HL-60 (cell line): Measurements from ENCODE around the gene FGGY.

Experiments used
- DNase-seq, 2 experiments: peaks; one replicate each; pipeline ENCODE4 v3.0.0-alpha.2; 2010 to 2020; ENCODE audit warnings: low read depth in 1 of 2, low spot score in 1 of 2
- H3K27ac ChIP-seq: fragments of 250-450 bp; sonication (Bioruptor Pico); replicated peaks from 2 replicates; pipeline ENCODE4 v1.5.1; 2020; ENCODE audit warnings: mild to moderate bottlenecking, moderate library complexity
- H3K27me3 ChIP-seq: fragments of 250-450 bp; sonication (Bioruptor Pico); 2 replicates; pipeline ENCODE4 v1.5.1; 2021; ENCODE audit warnings: mild to moderate bottlenecking, moderate library complexity; ENCODE audit not compliant: insufficient read depth, poor library complexity, severe bottlenecking
- H3K4me3 ChIP-seq: replicated peaks from 2 replicates; pipeline ENCODE4 v1.5.1; 2011; ENCODE audit warnings: mild to moderate bottlenecking, control low read depth, low read length; ENCODE audit not compliant: insufficient read depth
- CTCF ChIP-seq: IDR thresholded peaks from one replicate; pipeline ENCODE4 v1.5.1; 2011; ENCODE audit warnings: low read length, control low read depth, inconsistent platforms; ENCODE audit not compliant: insufficient read depth
- GABPA ChIP-seq: IDR thresholded peaks from 2 replicates; pipeline ENCODE4 v1.6.1; 2012; ENCODE audit warnings: low read depth
- POLR2AphosphoS5 ChIP-seq: IDR thresholded peaks from 2 replicates; pipeline ENCODE4 v1.6.1; 2012; ENCODE audit warnings: low read depth
- SPI1 ChIP-seq: IDR thresholded peaks from 2 replicates; pipeline ENCODE4 v1.6.1; 2012; ENCODE audit warnings: low read depth, mild to moderate bottlenecking, borderline replicate concordance
- TF ChIP-seq, protein P1 (sequence below): IDR thresholded peaks from 2 replicates; pipeline ENCODE4 v1.6.1; 2012; ENCODE audit warnings: low read depth; ENCODE audit not compliant: insufficient replicate concordance

The FGGY gene

GRCh38 chr1:59434336-59434735 lies 137.4 kb downstream of the FGGY start:
- no peak for TF ChIP-seq SPI1
- no peak for TF ChIP-seq POLR2AphosphoS5
- TF ChIP-seq CTCF = no peak
- no peak for TF ChIP-seq GABPA
- TF ChIP-seq, protein P1, sequence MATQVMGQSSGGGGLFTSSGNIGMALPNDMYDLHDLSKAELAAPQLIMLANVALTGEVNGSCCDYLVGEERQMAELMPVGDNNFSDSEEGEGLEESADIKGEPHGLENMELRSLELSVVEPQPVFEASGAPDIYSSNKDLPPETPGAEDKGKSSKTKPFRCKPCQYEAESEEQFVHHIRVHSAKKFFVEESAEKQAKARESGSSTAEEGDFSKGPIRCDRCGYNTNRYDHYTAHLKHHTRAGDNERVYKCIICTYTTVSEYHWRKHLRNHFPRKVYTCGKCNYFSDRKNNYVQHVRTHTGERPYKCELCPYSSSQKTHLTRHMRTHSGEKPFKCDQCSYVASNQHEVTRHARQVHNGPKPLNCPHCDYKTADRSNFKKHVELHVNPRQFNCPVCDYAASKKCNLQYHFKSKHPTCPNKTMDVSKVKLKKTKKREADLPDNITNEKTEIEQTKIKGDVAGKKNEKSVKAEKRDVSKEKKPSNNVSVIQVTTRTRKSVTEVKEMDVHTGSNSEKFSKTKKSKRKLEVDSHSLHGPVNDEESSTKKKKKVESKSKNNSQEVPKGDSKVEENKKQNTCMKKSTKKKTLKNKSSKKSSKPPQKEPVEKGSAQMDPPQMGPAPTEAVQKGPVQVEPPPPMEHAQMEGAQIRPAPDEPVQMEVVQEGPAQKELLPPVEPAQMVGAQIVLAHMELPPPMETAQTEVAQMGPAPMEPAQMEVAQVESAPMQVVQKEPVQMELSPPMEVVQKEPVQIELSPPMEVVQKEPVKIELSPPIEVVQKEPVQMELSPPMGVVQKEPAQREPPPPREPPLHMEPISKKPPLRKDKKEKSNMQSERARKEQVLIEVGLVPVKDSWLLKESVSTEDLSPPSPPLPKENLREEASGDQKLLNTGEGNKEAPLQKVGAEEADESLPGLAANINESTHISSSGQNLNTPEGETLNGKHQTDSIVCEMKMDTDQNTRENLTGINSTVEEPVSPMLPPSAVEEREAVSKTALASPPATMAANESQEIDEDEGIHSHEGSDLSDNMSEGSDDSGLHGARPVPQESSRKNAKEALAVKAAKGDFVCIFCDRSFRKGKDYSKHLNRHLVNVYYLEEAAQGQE = no peak
- Histone ChIP-seq H3K4me3 (no peak overlapping the region), H3K27ac (no peak overlapping the region), H3K27me3 (no peaks in the 10 kb centered on the region)
- DNase-seq = peak in 1 of 2 experiments; percentile 7

DNA sequence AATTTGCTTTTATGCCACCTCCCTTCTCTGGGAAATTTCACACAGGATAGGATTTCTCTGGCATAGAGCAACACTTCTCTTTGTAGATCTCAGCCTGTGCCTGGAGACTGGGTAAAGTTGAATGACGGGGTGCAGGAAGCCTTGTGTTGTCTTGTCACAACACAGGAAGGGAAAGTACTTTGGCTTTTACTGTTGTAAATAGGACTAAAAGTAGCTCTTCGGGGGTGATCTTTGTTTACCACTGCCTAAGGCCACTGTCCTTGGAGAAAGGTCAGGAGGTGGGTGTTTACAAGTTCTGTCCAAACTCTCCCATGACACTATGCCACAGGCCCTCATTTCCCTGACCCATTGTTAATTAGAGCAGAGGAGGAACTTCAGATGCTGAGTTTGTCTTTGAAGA lies 139.7 kb downstream of the FGGY start:
- DNase-seq = no peak
- H3K27me3 ChIP-seq = no peaks in the 10 kb centered on the region
- no peak overlapping the region for H3K4me3 ChIP-seq
- TF ChIP-seq POLR2AphosphoS5 (no peak), CTCF (no peak), GABPA (no peak), SPI1 (no peak)
- TF ChIP-seq, protein P1 = no peak
- H3K27ac ChIP-seq = no peak overlapping the region

DNA sequence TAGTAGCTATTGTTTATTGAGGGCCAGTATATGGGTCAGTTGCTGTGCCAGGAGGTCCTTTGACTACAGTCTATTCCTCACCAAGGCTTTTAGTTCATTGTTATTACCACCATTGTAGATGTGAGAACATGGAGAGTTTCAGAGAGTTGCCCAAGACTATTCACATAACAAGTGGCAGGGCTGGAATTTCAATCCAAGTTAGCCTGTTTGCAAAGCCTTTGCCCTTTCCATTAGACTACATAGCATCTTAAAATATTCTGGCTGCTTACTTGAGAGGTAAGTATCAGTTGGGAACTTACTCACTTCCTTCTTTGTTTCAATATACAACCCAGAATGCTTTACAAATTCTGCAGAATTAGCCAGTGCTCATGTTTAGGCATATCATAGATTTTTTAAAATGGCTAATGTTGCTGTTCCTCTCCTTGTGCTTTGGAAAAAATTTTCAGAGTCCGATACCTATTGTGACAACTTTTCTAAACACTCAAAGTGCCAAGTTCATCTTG lies 141.2 kb downstream of the FGGY start:
- DNase-seq = no peak
- Histone ChIP-seq H3K27ac (no peak overlapping the region), H3K27me3 (no peaks in the 10 kb centered on the region), H3K4me3 (no peak overlapping the region)
- 0 out of 2 replicates have a peak, but pooled peaks have one; percentile 12 for TF ChIP-seq SPI1
- no peak for TF ChIP-seq POLR2AphosphoS5

GRCh38 chr1:59442492-59442891 lies 145.6 kb downstream of the FGGY start:
- DNase-seq = no peak
- TF ChIP-seq SPI1 = no peak
- TF ChIP-seq CTCF = no peak
- TF ChIP-seq GABPA = no peak
- TF ChIP-seq, protein P1 = no peak
- no peak for TF ChIP-seq POLR2AphosphoS5
- no peak overlapping the region for H3K4me3 ChIP-seq
- H3K27me3 ChIP-seq = no peaks in the 10 kb centered on the region
- H3K27ac ChIP-seq = no peak overlapping the region
